Mucosa of descending colon (tissue), 3 donors: ENCODE measurements around the gene PRR22. TPM values are rescaled to one million over a fixed set of nuclear protein-coding genes. Genes with fewer than 3 reads are reported as not detected.
A peak's percentile ranks its signal among the peaks of the same experiment; 100 is the strongest.

Source experiments
- ATAC-seq: fragments of 200-7000 bp; cut with Tn5 transposase; one replicate; pipeline ENCODE4 v1.9.1; 2020; ENCODE audit warnings: mild to moderate bottlenecking, moderate library complexity
- DNase-seq, 3 donors: peaks; one replicate each; pipeline ENCODE4 v3.0.0-alpha.2; 2020
- H3K36me3 ChIP-seq: fragments of 200-600 bp; one replicate; pipeline ENCODE4 v1.8.0; 2021; ENCODE audit warnings: low read depth, mild to moderate bottlenecking
- H3K4me1 ChIP-seq: fragments of 200-600 bp; one replicate; pipeline ENCODE4 v1.8.0; 2021; ENCODE audit warnings: low read depth, mild to moderate bottlenecking
- H3K4me3 ChIP-seq: fragments of 200-600 bp; one replicate; pipeline ENCODE4 v1.8.0; 2021; ENCODE audit warnings: mild to moderate bottlenecking
- H3K9me3 ChIP-seq: fragments of 200-600 bp; one replicate; pipeline ENCODE4 v1.8.0; 2021; ENCODE audit warnings: mild to moderate bottlenecking
- CTCF ChIP-seq: fragments of 200-600 bp; IDR thresholded peaks from one replicate; pipeline ENCODE4 v1.8.0; 2022; ENCODE audit warnings: antibody characterized with exemption, mild to moderate bottlenecking
- intact Hi-C, 2 donors: fragments of 100-400 bp; cut with DNase I in 1 of 2; cut with micrococcal nuclease in 1 of 2; formaldehyde crosslinking; loops; one replicate each; pipeline versions ENCODE4 v1.11.0 to v1.11.1; 2022; cut with DNase I, micrococcal nuclease
- total RNA-seq, 3 donors: library from RNA; stranded (reverse); fragmentation: NEBNext Ultra II Directional in 2 of 3; extraction: Animal tissue kit (Norgen Biotek cat#: 25700) in 2 of 3; gene quantifications; one replicate each; pipeline versions ENCODE4 v1.2.1 to v1.2.4, GENCODE V29; 2021 to 2023
- donor health status: DM: no; HTN: no; CAD: no; lungs with moderate emphysema.
- donor health status: DM: no; HTN: no; CAD: no.
- donor health status: DM: no; HTN: yes; CAD: no.

PRR22 gene
- total RNA-seq, 3 donors from 2014 or later, result 3.1 to 6.8 (median 4.1) TPM

DNA sequence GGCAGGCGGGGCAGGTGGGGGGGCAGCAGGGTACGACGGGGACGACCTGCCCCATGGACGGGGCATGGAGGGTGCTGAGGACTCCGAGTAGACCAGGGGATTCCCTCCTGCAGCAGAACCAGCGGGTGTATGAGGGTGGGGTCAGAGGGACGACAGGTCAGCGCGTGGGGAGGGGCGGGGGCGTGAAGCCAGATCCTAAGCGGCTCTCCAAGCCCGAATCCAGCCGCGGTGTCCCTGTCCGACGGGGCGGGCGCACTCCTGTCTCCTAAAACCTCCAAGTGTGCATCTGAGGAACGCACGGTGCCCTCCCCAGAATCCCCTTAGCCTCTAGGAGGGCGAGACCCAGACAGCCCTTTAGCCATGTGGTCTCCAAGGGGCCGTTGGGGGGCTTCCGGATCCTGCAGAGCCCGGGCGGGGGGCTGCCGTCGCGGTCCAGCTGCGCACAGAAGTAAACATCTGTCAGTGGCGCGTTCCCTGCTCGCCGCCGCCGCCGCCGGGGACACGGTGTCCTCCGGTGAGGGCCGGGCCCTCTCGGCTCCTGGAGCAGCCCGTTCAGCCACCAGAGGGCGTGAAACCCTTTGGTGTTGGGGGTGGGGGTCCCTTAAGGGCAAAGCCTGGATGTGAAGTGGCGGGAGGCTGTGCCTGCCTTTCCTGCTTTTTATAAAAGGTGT, 21.1 kb upstream of the PRR22 start:
- peak; percentile 71 for TF ChIP-seq CTCF
- Histone ChIP-seq H3K4me1 (peaks cover 23% of the 10 kb centered on the region), H3K4me3 (no peak overlapping the region), H3K36me3 (no peaks in the 10 kb centered on the region), H3K9me3 (no peaks in the 10 kb centered on the region)
- intact Hi-C loops, result no loop called here
- peak; percentile 68 for ATAC-seq
- DNase-seq, result peak; percentile 73 to 87 (median 81)

- no peaks in the 10 kb centered on the region for H3K9me3 ChIP-seq
- H3K36me3 ChIP-seq, result no peaks in the 10 kb centered on the region
- peak; percentile 58 for ATAC-seq
- no peak within 1 kb of the TSS for H3K4me3 ChIP-seq
- no peak for TF ChIP-seq CTCF
- peak in 2 of 3 donors; percentile 62 to 74 for DNase-seq
- H3K4me1 ChIP-seq, result peaks cover 23% of the 10 kb centered on the region
- intact Hi-C loops, result loop anchor here in 1 of 2 donors (5.0 kb wide), 1 partner anchor 88 kb away; no protein-coding TSS in a partner anchor
Measured at GRCh38 chr19:5804516-5805461, 20.2 kb upstream of the PRR22 start, which contains the start of gene NRTN. NRTN (plus strand) TSS chr19:5805067; CDS start chr19:5824166, 19,099 bp downstream.

DNA sequence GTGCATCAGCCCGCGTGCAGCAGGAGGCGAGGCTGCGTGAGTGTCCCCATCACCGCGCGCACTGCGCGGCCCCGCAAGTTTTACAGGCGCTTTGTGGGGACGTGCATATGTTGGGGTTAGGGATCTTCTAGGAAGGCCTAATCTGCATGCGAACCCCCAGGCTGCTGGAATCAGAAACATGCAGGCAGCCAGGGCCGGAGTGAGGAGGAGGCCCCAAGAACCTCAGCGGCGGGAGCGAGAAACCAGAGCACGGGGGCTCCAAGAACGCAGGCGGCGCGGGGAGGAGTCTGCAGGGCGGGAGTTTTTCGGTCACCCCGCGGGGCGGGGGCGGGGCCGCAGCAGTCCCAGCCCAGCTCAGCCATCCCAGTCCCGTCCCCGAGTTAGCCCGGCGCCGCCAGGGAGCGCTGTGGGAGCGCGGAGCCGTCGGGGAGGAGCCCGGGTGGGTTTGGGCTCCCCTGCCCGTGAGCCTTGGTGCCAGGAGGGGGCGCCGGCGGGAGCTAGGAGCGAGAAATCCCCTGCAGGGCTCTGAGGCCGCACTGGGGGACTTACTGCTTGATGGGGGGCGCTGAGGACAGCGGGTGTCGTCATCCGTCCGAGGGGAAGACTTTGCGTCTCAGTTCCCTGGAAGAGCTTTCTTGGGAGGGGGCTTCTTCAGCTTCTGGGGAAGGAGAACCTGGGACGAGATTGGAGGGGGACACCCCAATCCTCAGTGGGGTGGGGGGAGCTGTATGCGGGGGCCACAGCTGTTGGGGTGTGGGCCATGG, 19.4 kb upstream of the PRR22 start:
- ATAC-seq, result peak; percentile 91
- intact Hi-C loops, result loop anchor here in 1 of 2 donors (5.0 kb wide), 1 partner anchor 88 kb away; no protein-coding TSS in a partner anchor
- DNase-seq, result peak; percentile 90 to 96 (median 91)
- peaks cover 23% of the 10 kb centered on the region for H3K4me1 ChIP-seq
- no peaks in the 10 kb centered on the region for H3K9me3 ChIP-seq
- no peaks in the 10 kb centered on the region for H3K36me3 ChIP-seq
- no peak overlapping the region for H3K4me3 ChIP-seq
- peak; percentile 92 for TF ChIP-seq CTCF

GRCh38 chr19:5803441-5803751, 18.9 kb upstream of the PRR22 start:
- Histone ChIP-seq H3K4me1 (peaks cover 23% of the 10 kb centered on the region), H3K36me3 (no peaks in the 10 kb centered on the region), H3K4me3 (no peak overlapping the region), H3K9me3 (no peaks in the 10 kb centered on the region)
- DNase-seq, result no peak
- TF ChIP-seq CTCF, result no peak
- intact Hi-C loops, result loop anchor here in 1 of 2 donors (5.0 kb wide), 1 partner anchor 89 kb away; no protein-coding TSS in a partner anchor
- no peak for ATAC-seq
